ENCODE data around the gene GNAQ. TPM values are rescaled to one million over a fixed set of nuclear protein-coding genes. Genes with fewer than 3 reads are reported as not detected.

GNAQ gene
- total RNA-seq, 1 donor from 2014 or later: 64.9 TPM

- Mint-ChIP-seq H3K9me3 (ENCODE audit: low read depth) (no peaks in the 10 kb centered on the region), H3K27ac (no peak overlapping the region), H3K27me3 (no peaks in the 10 kb centered on the region), H3K36me3 (ENCODE audit: insufficient read depth) (peaks cover 4% of the 10 kb centered on the region), H3K4me1 (ENCODE audit: low read depth) (peaks cover 9% of the 10 kb centered on the region), H3K4me3 (ENCODE audit: low read depth) (no peak overlapping the region)
- DNase-seq (ENCODE audit: low spot score, unreplicated experiment): no peak
- TF ChIP-seq, protein P1, sequence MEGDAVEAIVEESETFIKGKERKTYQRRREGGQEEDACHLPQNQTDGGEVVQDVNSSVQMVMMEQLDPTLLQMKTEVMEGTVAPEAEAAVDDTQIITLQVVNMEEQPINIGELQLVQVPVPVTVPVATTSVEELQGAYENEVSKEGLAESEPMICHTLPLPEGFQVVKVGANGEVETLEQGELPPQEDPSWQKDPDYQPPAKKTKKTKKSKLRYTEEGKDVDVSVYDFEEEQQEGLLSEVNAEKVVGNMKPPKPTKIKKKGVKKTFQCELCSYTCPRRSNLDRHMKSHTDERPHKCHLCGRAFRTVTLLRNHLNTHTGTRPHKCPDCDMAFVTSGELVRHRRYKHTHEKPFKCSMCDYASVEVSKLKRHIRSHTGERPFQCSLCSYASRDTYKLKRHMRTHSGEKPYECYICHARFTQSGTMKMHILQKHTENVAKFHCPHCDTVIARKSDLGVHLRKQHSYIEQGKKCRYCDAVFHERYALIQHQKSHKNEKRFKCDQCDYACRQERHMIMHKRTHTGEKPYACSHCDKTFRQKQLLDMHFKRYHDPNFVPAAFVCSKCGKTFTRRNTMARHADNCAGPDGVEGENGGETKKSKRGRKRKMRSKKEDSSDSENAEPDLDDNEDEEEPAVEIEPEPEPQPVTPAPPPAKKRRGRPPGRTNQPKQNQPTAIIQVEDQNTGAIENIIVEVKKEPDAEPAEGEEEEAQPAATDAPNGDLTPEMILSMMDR (IDR thresholded peaks at IDR 0.05; ENCODE audit: unreplicated experiment): no peak
Measured at GRCh38 chr9:77906991-77907390, 124.6 kb downstream of the GNAQ start.

DNA sequence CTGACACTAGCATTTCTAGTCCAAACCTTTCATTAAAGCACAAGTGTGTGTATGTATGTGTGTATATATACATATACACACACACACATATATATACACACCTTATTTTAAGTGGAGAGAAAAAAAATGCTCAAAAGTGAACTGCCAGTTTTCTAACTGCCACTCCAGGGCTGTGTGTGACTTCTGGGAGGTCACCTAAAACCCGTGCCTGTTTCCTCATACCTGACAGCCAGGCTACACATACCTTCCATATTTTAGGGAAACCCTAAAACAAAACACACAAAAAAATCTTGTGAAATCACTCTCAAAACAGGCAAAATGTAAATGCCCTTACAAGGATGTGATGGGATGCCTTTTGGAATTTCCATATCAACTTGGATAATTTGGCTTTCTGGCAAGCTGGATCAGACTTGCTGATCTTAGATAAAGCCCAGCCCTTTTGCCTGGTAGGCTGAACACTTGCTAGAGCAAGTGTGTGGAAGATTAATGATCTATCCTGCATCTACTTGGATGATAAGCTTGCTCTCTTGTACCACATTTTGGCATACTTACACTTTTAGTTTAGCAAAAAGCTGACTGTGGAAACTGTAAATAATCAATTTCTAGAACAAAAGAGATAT lies 127.8 kb downstream of the GNAQ start:
- peaks cover 9% of the 10 kb centered on the region for H3K4me1 Mint-ChIP-seq (ENCODE audit: low read depth)
- H3K9me3 Mint-ChIP-seq (ENCODE audit: low read depth): no peaks in the 10 kb centered on the region

GRCh38 chr9:77901771-77902170 lies 129.8 kb downstream of the GNAQ start:
- DNase-seq (ENCODE audit: low spot score, unreplicated experiment): no peak
- Mint-ChIP-seq H3K27ac (no peak overlapping the region), H3K9me3 (ENCODE audit: low read depth) (no peaks in the 10 kb centered on the region), H3K36me3 (ENCODE audit: insufficient read depth) (peaks cover 2% of the 10 kb centered on the region), H3K27me3 (no peaks in the 10 kb centered on the region), H3K4me1 (ENCODE audit: low read depth) (peaks cover 4% of the 10 kb centered on the region), H3K4me3 (ENCODE audit: low read depth) (no peak overlapping the region)
- TF ChIP-seq, protein P1 (IDR thresholded peaks at IDR 0.05; ENCODE audit: unreplicated experiment): no peak

More for the DNA sequence above, 127.8 kb downstream of the GNAQ start:
- H3K36me3 Mint-ChIP-seq (ENCODE audit: insufficient read depth): peaks cover 2% of the 10 kb centered on the region
- TF ChIP-seq, protein P1 (IDR thresholded peaks at IDR 0.05; ENCODE audit: unreplicated experiment): no peak
- H3K27ac Mint-ChIP-seq: no peak overlapping the region
- no peaks in the 10 kb centered on the region for H3K27me3 Mint-ChIP-seq
- DNase-seq (ENCODE audit: low spot score, unreplicated experiment): no peak
- no peak overlapping the region for H3K4me3 Mint-ChIP-seq (ENCODE audit: low read depth)

GRCh38 chr9:77901018-77901417 lies 130.6 kb downstream of the GNAQ start:
- Mint-ChIP-seq H3K36me3 (ENCODE audit: insufficient read depth) (peaks cover 2% of the 10 kb centered on the region), H3K27me3 (no peaks in the 10 kb centered on the region), H3K4me1 (ENCODE audit: low read depth) (peaks cover 4% of the 10 kb centered on the region), H3K27ac (no peak overlapping the region), H3K4me3 (ENCODE audit: low read depth) (no peak overlapping the region), H3K9me3 (ENCODE audit: low read depth) (no peaks in the 10 kb centered on the region)
- TF ChIP-seq, protein P1 (IDR thresholded peaks at IDR 0.05; ENCODE audit: unreplicated experiment): no peak
- DNase-seq (ENCODE audit: low spot score, unreplicated experiment): no peak

DNA sequence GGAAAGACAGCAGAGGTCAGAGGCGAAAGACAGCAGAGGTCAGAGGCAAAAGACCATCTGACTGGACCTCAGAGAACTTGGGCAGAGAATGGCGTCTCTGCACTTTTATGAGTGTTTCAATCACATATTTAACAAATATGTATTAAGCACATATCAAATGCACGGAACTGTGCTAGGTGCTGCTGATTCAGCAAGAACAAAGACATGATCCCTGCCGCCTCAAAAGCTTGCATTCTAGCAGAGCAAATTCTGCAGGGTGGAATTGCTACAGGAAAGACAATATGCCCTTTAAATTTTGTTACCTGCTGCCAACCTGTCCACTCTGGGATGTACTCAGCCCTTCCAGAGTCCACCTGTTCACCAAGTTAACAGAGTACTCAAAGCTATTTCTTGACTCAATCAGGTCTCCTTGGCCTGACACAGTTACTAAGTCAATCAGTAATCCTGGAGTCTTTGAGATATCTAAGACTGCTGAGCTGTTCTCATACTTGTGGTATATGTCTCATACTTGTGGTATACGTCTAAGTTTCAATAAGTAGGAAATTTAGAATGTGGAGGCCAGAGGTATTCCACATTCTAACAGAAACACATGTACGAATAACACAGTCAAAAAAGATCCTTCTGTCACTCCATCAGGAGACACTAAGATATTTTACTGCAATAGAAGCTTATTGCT lies 131.8 kb downstream of the GNAQ start:
- peaks cover 4% of the 10 kb centered on the region for H3K36me3 Mint-ChIP-seq (ENCODE audit: insufficient read depth)
- H3K4me1 Mint-ChIP-seq (ENCODE audit: low read depth): peaks cover 4% of the 10 kb centered on the region
- H3K9me3 Mint-ChIP-seq (ENCODE audit: low read depth): no peaks in the 10 kb centered on the region
- no peak for DNase-seq (ENCODE audit: low spot score, unreplicated experiment)
- H3K27ac Mint-ChIP-seq: no peak overlapping the region
- H3K27me3 Mint-ChIP-seq: no peaks in the 10 kb centered on the region
- TF ChIP-seq, protein P1 (IDR thresholded peaks at IDR 0.05; ENCODE audit: unreplicated experiment): no peak
- H3K4me3 Mint-ChIP-seq (ENCODE audit: low read depth): no peak overlapping the region

Data from progenitor cell of endocrine pancreas (in vitro differentiated cells).